Fibroblast of lung (primary cell): ENCODE results near the gene LAP3.

Source experiments
- EZH2 ChIP-seq: IDR thresholded peaks from 2 replicates; pipeline ENCODE4 v1.5.1; 2012; ENCODE audit warnings: low read length, control low read depth, mild to moderate bottlenecking; ENCODE audit errors: missing control alignments
- TF ChIP-seq, protein P1 (sequence below), 2 donors: IDR thresholded peaks in 1 of 2; conservative IDR thresholded peaks in 1 of 2; 1 replicate in 1 of 2; 2 replicates in 1 of 2; pipeline ENCODE4 v1.5.1; 2011 to 2012; ENCODE audit warnings: low read length in 2 of 2, control low read depth in 1 of 2, inconsistent platforms in 1 of 2, low read depth in 1 of 2, mild to moderate bottlenecking in 1 of 2

DNA sequence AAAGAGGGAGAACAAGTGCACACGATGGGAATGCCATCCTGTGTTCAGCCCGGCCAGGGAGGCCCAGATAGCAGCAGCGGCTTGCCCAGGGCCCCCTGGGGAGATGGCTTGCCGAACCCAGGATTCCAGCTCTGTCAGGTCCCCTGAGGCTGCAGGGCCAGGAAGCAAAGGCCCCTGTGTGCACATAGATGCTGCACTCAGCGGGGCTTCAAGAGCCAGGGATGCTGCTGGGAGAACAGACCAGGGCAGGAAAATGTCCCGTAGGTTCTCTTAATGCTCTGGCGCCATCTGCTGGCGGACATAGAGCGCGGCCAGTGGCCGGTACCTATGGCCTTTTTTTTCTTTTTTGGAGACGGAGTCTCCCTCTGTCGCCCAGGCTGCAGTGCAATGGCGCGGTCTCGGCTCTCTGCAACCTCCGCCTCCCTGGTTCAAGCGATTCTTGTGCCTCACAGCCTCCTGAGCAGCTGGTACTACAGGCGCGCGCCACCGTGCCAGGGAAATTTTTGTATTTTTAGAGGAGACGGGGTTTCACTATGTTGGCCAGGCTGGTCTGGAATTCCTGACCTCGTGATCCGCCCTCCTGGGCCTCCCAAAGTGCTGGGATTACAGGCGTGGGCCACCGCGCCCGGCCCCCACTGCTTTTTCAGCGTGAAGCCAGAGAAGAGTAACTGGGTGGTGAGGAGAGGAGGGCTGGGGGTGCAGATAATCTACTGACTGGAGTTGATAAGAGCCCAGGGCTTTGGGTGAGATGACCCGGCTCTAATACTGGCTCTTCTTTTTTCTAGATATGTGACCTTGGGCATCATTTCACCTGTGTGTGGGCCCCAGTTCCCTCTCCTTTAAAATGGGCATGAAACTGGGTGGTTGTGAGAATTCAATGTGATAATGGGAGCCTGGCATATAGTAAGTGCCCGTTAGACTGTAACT is 60.0 kb downstream of the LAP3 start:
- TF ChIP-seq, protein P1, sequence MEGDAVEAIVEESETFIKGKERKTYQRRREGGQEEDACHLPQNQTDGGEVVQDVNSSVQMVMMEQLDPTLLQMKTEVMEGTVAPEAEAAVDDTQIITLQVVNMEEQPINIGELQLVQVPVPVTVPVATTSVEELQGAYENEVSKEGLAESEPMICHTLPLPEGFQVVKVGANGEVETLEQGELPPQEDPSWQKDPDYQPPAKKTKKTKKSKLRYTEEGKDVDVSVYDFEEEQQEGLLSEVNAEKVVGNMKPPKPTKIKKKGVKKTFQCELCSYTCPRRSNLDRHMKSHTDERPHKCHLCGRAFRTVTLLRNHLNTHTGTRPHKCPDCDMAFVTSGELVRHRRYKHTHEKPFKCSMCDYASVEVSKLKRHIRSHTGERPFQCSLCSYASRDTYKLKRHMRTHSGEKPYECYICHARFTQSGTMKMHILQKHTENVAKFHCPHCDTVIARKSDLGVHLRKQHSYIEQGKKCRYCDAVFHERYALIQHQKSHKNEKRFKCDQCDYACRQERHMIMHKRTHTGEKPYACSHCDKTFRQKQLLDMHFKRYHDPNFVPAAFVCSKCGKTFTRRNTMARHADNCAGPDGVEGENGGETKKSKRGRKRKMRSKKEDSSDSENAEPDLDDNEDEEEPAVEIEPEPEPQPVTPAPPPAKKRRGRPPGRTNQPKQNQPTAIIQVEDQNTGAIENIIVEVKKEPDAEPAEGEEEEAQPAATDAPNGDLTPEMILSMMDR (conservative IDR thresholded peaks at IDR 0.05 in 1 of 2, IDR thresholded peaks at IDR 0.05 in 1 of 2; ENCODE audit: low read depth in 1 of 2, low read length in 2 of 2): peak; percentile 80 to 83
- no peak for TF ChIP-seq EZH2
